ENCODE results near the gene THRB. TPM values are rescaled to one million over a fixed set of nuclear protein-coding genes. Genes with fewer than 3 reads are reported as not detected.

Gene THRB
- total RNA-seq, 1 donor from 2014 or later: not detected

- intact Hi-C loops (cut with micrococcal nuclease): no loop called here
Measured at GRCh38 chr3:24191801-24192403, 302.7 kb downstream of the THRB start.

GRCh38 chr3:24190256-24190655 is 304.4 kb downstream of the THRB start:
- intact Hi-C loops (cut with micrococcal nuclease): no loop called here

GRCh38 chr3:24185738-24186384 is 308.8 kb downstream of the THRB start:
- intact Hi-C loops (cut with micrococcal nuclease): loop anchor here (1.0 to 5.0 kb wide), 3 partner anchors 52 to 496 kb away; no protein-coding TSS in a partner anchor

DNA sequence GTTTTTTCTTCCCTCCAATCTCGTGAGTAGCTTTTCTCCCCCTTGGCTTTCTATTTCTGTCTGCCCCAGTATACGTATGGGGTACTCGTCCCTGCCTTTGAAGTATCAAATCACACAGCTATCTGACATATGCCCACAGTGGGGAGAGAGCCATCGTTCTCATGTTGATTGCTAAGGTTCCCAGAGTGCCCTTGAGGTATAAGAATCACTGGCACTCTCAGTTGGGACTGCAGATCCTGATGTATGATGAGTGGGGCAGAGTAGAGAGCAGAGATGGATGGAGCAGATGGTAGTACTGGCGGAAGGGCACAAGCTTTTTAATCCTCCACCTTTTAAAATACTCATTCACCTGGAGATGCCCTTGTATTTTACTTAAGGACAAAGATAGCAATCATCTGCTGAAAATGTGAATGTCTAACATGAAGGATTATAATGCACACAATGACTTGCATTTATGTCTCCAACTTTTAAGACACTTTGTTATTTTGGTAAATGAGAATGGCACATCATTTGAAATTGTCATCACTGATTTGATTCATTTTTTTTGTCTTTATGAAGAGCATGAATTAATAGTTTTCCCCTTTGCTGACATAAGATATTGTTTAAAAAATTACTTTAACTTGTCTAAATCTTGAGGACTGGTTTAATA is 310.0 kb downstream of the THRB start:
- intact Hi-C loops (cut with micrococcal nuclease): loop anchor here (5.0 kb wide), 2 partner anchors 297 to 498 kb away; no protein-coding TSS in a partner anchor

GRCh38 chr3:24182756-24183155 is 311.9 kb downstream of the THRB start:
- intact Hi-C loops (cut with micrococcal nuclease): no loop called here

DNA sequence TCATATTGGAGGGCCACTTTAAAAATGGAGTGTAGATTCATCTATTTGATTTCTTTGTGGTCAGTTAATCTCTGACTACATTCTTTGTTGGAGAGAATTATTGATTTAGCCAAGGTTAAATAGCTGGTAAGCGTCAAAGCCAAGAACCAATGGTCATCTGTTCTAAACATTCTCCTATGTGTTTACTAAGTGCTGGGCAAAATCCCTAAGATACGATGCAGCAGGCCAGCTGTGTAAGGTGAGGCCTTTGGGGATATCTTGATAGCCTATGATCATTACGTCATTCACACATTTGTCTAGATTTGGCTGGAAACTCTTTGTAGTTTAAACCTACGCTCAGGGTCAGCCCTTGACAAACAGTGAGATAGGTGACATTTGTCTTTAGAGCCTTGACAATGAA is 313.4 kb downstream of the THRB start:
- intact Hi-C loops (cut with micrococcal nuclease): no loop called here

DNA sequence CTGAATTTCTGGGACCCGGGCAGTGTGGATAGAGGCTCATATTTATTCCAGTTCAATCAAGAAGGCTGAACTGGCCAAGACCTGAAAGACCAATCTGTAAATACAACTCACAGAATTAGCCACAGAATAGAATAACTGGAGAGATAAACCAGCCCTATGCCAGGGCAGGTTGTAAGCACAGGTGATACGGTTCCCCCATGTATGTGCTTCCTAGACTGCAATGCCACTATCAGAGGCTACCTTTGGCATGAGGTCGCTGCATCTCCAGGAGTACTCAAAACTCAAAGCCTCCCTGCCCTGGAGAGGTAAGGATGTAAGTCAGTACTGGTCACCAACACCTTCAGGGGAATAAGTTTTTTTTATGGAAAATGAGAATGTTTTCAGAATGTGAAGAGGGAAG is 314.0 kb downstream of the THRB start:
- intact Hi-C loops (cut with micrococcal nuclease): no loop called here

GRCh38 chr3:24177201-24177600 is 317.4 kb downstream of the THRB start:
- intact Hi-C loops (cut with micrococcal nuclease): no loop called here

GRCh38 chr3:24174614-24175013 is 320.0 kb downstream of the THRB start:
- intact Hi-C loops (cut with micrococcal nuclease): no loop called here

GRCh38 chr3:24168977-24169376 is 325.7 kb downstream of the THRB start:
- intact Hi-C loops (cut with micrococcal nuclease): no loop called here

DNA sequence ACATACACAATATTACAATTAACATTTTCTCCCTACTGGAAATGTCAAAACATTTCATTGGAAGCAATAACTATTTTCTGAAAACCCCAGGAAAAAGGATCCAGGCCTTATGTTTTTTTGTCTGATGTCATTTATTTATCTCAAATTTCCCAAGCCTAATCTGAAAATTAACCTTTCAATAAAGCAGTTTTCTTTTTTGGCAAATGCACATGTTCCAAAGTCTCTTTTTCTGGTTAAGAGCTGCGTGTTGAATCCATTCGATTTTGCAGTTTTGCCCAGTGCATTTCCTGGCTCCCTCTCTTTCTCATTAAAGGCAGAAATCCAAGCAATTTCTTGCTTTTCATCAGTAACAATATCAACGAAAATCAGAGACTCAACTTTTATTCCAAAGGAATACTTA is 327.2 kb downstream of the THRB start:
- intact Hi-C loops (cut with micrococcal nuclease): no loop called here

DNA sequence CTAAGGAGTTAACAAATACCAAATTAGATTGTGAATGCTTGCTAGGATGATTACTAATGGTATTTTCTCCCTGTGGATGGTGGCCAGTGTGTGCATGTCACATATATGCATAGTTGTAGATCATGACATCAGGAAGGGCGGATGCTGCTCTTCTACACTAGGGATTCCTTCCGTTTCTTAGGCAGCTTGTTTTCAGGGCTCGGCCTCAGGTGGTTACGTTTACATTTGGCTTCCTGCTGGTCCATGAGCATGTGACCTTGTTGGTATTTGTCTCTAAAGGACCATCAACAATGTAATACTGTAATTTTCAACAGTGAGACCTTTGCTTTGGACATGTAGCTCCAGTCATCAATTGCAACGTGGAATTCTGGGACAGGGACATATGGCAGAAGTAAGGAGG is 328.1 kb downstream of the THRB start:
- intact Hi-C loops (cut with micrococcal nuclease): no loop called here

DNA sequence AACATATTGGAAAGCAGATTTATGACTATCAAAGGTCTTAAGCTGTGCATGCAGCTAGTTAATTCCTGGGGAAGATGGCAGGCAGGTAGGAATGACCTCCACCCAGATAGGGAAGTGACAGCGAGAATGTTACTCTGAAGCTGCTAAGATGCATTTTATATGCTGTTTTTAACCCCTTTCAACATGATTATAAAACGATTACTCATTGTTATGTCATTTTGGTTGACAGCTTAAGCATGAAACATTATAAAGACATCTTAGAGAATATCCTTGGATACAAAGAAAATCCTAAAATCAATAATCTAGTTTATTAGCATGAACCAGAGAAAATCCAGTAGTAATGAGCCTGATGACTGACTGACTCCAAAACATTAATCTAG is 329.1 kb downstream of the THRB start:
- intact Hi-C loops (cut with micrococcal nuclease): no loop called here

- intact Hi-C loops (cut with micrococcal nuclease): no loop called here
Measured at GRCh38 chr3:24164967-24165602, 329.6 kb downstream of the THRB start.

- intact Hi-C loops (cut with micrococcal nuclease): no loop called here
Measured at GRCh38 chr3:24162929-24163328, 331.7 kb downstream of the THRB start.

DNA sequence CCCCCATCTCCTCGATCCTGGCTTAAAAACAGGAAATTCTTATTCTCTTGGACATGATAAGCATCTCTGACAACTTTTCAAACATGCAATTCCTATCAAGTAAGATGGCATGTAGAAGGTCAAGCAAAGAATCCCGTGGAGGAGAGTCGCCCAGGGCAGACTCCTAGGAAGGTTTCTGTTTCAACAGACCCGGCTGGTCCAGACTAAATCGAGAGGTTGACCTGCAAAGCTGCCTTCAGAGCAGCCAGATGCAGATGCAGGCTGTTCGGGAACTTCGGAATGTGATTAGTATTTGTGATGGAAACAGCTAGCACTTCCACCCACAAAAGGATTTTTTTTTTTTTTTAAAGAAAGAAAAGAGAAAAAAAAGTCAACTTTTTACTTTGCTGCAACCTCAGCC is 332.8 kb downstream of the THRB start:
- intact Hi-C loops (cut with micrococcal nuclease): no loop called here

DNA sequence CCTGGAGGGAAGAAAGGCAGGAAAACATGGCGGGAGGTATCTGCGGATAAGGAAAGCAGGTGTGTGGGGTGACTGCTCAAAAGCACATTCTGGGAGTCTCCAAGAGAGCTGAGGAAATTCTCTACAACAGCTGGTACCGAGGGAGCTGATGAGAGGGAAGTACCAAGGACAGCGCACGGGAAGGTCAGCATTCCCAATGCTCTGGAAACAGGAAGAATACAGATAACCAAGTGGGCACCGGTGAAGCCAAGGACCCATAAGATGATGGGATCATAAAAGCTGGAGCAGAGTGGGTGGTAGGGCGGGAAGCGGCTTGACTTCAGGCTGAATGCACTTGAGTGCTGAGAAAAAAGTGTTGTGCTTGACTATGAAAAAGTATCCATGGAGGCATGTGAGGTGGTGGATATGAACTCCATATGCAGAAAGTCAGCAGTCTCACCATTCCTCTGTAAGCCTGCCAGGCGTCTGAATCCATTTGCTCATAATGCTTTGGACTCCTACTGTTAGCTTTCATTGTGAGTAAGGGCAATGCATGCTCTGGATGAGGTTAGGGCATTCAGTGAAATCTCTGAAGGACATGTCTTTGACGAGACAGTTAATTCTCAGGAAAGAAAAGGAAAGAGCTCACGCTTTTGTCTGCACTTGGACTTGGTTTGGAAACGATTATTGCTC is 334.1 kb downstream of the THRB start:
- intact Hi-C loops (cut with micrococcal nuclease): no loop called here

DNA sequence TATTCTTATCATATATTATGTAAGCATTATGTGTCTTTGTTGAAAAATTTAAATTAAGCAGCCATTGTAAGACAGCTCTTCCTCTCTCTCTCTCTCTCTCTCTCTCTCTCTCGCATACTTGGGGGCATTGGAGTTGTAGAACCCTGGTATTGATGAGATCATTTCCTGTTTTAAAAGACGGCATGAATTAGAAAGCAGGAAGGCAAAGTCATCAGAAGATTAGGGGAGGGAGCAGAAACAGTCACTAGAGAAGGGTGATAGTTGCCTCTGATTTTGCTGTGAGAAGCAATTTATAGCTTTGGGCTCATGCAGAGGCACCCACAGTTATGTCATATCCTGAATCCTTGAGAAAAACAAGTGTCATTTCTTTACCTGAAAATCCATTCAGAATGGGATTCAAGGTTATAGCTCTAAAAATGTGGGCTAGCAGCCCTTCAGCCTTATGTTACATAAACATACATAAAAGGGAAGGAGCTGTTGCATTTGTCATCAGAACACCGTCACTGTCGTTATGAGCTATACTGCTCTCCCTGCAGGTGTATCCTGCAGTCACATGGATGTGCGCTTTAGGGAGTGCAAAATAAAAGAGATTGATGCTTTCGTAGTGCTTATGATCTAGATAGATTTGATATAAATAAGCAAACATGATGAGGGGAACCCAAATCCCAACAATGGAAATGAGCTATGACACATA is 335.7 kb downstream of the THRB start:
- intact Hi-C loops (cut with micrococcal nuclease): no loop called here

- intact Hi-C loops (cut with micrococcal nuclease): no loop called here
Measured at GRCh38 chr3:24157106-24157505, 337.5 kb downstream of the THRB start.

DNA sequence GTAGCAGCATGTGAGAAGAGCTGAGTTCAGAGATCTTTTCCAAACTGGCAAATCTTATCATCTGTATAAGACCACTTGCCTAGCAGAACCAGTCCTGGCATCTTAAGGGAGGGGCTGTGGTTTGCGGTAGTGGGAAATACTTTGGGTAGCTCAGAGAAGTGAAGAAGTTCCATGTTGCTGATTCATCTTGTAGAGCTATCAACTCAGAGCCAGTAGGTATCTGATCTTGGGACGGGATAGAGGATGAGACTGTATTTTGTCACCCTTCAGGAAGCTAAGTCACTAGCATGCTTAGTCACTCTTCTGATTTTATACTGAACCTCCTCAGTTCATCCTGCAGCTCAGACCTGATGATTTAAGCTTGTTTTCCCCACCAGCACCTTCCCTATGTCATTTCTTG is 338.2 kb downstream of the THRB start:
- intact Hi-C loops (cut with micrococcal nuclease): no loop called here

GRCh38 chr3:24155276-24155675 is 339.4 kb downstream of the THRB start:
- intact Hi-C loops (cut with micrococcal nuclease): no loop called here

All from T-helper 1 cell treated with Interleukin-12 subunit alpha and Interleukin-12 subunit beta and Interleukin-4 antibody, amounts not matched to agents 30 ng/mL and 1 ng/mL, for 36 hours (primary cell).